ENCODE data around the gene FHOD1.

DNA sequence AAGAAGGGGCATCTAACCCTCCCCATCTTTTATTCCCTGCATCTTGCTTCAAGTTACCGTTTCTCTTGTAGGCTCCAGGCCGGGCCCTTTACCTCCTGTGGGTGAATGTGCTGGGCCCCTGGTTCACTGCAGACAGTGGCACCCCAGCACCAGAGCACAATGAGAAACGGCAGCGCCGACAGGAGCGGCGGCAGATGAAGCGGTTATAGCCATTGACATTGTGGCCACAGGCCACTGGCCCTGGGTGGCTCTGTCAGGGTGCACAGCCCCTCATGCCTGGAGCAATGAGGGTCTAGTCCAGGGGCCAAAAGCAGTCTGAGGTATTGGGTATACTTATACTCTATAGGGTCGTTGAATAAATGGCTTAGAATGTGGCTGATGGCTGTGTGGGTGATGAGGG, 18.4 kb downstream of the FHOD1 start:
- TF ChIP-seq, protein P1, sequence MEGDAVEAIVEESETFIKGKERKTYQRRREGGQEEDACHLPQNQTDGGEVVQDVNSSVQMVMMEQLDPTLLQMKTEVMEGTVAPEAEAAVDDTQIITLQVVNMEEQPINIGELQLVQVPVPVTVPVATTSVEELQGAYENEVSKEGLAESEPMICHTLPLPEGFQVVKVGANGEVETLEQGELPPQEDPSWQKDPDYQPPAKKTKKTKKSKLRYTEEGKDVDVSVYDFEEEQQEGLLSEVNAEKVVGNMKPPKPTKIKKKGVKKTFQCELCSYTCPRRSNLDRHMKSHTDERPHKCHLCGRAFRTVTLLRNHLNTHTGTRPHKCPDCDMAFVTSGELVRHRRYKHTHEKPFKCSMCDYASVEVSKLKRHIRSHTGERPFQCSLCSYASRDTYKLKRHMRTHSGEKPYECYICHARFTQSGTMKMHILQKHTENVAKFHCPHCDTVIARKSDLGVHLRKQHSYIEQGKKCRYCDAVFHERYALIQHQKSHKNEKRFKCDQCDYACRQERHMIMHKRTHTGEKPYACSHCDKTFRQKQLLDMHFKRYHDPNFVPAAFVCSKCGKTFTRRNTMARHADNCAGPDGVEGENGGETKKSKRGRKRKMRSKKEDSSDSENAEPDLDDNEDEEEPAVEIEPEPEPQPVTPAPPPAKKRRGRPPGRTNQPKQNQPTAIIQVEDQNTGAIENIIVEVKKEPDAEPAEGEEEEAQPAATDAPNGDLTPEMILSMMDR (IDR thresholded peaks at IDR 0.05): no peak
- TF ChIP-seq EZH2 (IDR thresholded peaks at IDR 0.05; ENCODE audit: borderline replicate concordance, insufficient read depth, low read depth, low read length, poor library complexity, severe bottlenecking): no peak

Measured in B cell (primary cell).